Transverse colon (tissue), 3 donors: ENCODE results near the gene RAI14.

Experiments used
- POLR2A ChIP-seq: fragments of 450-650 bp; IDR thresholded peaks from one replicate; pipeline ENCODE4 v1.6.1; 2016; ENCODE audit warnings: antibody characterized with exemption, mild to moderate bottlenecking, moderate library complexity
- POLR2AphosphoS5 ChIP-seq, 3 donors: sonication (generic); formaldehyde crosslinking; IDR thresholded peaks; one replicate each; pipeline ENCODE4 v1.6.1; 2016; ENCODE audit warnings: antibody characterized with exemption in 3 of 3

DNA sequence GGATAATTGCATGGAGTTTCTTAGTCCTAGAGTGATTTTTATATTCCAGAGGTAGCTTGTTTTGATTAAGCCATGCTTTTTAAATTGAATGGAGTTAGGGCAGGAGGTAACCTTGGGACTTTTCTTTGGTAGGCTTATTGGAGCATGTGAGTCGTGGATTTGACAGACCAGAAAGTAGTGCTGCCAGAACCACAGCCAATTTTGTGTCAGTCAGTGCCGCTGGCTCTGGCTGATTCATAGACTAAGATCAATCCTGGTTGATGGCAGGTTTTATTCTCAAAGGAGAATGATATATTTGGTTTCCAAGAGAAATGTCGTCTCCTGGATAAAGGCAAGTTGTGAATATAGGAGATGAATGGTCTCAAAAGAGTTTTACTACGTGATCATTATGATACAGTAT lies 20.3 kb downstream of the RAI14 start:
- no peak for TF ChIP-seq POLR2AphosphoS5 (IDR thresholded peaks at IDR 0.05)
- no peak for TF ChIP-seq POLR2A
